Neural cell (in vitro differentiated cells): Measurements from ENCODE around the gene TMEM201.

Source experiments
- EZH2 ChIP-seq: fragments of 200-600, 300-800 bp; shearing (Covaris generic), sonication (generic); IDR thresholded peaks from 2 replicates; pipeline ENCODE4 v1.6.1; 2014; ENCODE audit warnings: antibody characterized with exemption, low read length, borderline replicate concordance, mild to moderate bottlenecking; ENCODE audit not compliant: insufficient read depth, poor library complexity, severe bottlenecking
- POLR2AphosphoS5 ChIP-seq: IDR thresholded peaks from 2 replicates; pipeline ENCODE4 v1.6.1; 2012
- TAF1 ChIP-seq: IDR thresholded peaks from 2 replicates; pipeline ENCODE4 v1.6.1; 2012; ENCODE audit warnings: low read depth
- TF ChIP-seq, protein P1 (sequence below): fragments of 450-650 bp; IDR thresholded peaks from 2 replicates; pipeline ENCODE4 v1.5.1; 2014; ENCODE audit warnings: antibody characterized with exemption, mild to moderate bottlenecking, moderate library complexity; ENCODE audit not compliant: poor library complexity, severe bottlenecking
- TF ChIP-seq, protein P2 (sequence below): IDR thresholded peaks from 2 replicates; pipeline ENCODE4 v1.6.1; 2012; ENCODE audit warnings: borderline replicate concordance

DNA sequence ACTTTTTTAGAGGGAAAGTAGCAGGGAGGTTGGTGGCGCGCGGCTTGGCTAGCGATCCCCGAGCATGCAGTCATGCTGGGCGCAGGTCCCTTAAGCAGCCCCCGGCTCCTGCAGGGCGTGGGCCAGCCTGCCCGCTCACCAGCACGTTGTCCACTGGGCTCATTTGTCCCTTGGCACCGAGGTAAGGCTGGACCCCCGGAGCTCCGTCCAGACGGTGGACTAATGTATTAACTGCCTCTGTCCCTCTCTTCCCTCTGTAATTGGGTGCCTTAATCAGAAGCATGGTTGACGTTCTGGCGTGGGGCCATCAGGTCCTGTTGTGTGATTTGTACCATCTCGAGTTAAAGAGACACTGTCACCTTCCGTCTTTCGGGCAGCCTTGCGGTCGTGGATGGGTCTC lies 17.7 kb downstream of the TMEM201 start:
- TF ChIP-seq, protein P1, sequence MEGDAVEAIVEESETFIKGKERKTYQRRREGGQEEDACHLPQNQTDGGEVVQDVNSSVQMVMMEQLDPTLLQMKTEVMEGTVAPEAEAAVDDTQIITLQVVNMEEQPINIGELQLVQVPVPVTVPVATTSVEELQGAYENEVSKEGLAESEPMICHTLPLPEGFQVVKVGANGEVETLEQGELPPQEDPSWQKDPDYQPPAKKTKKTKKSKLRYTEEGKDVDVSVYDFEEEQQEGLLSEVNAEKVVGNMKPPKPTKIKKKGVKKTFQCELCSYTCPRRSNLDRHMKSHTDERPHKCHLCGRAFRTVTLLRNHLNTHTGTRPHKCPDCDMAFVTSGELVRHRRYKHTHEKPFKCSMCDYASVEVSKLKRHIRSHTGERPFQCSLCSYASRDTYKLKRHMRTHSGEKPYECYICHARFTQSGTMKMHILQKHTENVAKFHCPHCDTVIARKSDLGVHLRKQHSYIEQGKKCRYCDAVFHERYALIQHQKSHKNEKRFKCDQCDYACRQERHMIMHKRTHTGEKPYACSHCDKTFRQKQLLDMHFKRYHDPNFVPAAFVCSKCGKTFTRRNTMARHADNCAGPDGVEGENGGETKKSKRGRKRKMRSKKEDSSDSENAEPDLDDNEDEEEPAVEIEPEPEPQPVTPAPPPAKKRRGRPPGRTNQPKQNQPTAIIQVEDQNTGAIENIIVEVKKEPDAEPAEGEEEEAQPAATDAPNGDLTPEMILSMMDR: no peak
- TF ChIP-seq EZH2 (no peak), POLR2AphosphoS5 (no peak), TAF1 (no peak)
- TF ChIP-seq, protein P2, sequence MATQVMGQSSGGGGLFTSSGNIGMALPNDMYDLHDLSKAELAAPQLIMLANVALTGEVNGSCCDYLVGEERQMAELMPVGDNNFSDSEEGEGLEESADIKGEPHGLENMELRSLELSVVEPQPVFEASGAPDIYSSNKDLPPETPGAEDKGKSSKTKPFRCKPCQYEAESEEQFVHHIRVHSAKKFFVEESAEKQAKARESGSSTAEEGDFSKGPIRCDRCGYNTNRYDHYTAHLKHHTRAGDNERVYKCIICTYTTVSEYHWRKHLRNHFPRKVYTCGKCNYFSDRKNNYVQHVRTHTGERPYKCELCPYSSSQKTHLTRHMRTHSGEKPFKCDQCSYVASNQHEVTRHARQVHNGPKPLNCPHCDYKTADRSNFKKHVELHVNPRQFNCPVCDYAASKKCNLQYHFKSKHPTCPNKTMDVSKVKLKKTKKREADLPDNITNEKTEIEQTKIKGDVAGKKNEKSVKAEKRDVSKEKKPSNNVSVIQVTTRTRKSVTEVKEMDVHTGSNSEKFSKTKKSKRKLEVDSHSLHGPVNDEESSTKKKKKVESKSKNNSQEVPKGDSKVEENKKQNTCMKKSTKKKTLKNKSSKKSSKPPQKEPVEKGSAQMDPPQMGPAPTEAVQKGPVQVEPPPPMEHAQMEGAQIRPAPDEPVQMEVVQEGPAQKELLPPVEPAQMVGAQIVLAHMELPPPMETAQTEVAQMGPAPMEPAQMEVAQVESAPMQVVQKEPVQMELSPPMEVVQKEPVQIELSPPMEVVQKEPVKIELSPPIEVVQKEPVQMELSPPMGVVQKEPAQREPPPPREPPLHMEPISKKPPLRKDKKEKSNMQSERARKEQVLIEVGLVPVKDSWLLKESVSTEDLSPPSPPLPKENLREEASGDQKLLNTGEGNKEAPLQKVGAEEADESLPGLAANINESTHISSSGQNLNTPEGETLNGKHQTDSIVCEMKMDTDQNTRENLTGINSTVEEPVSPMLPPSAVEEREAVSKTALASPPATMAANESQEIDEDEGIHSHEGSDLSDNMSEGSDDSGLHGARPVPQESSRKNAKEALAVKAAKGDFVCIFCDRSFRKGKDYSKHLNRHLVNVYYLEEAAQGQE: no peak
